OCI-LY7 (cell line): ENCODE results near the gene DDX5. TPM values are rescaled to one million over a fixed set of nuclear protein-coding genes. Genes with fewer than 3 reads are reported as not detected.

Experiments used
- BruUV-seq: library from RNA; stranded (reverse); fragments of 400-500 nt; replicated peaks from 2 replicates; lab custom pipeline; 2021; lab: Mats Ljungman, UMichigan
- CTCF ChIA-PET: fragments of 300-600 bp; sonication (Branson Sonifier 250); formaldehyde crosslinking; loops from one replicate; lab custom pipeline; 2022; ENCODE audit warnings: antibody characterized with exemption; ENCODE audit not compliant: unreplicated experiment; lab: Charles Lee
- POLR2A ChIA-PET: fragments of 300-600 bp; sonication (Branson Sonifier 250); formaldehyde crosslinking; loops from one replicate; lab custom pipeline; 2022; ENCODE audit warnings: antibody characterized with exemption; lab: Charles Lee
- DNase-seq: peaks from one replicate; pipeline ENCODE4 v3.0.0-alpha.2; 2015; ENCODE audit warnings: low spot score
- H2AFZ ChIP-seq: fragments of 200-600 bp; sonication (generic), shearing (Covaris generic); 2 replicates; pipeline ENCODE4 v1.6.1; 2014; ENCODE audit warnings: mild to moderate bottlenecking, antibody characterized with exemption, low read length, moderate library complexity
- H3K27ac ChIP-seq: fragments of 200-600 bp; sonication (generic); 2 replicates; pipeline ENCODE4 v1.5.1; 2014; ENCODE audit warnings: mixed run types, low read depth, mild to moderate bottlenecking, moderate library complexity, low read length, inconsistent platforms; ENCODE audit not compliant: poor library complexity, severe bottlenecking
- H3K36me3 ChIP-seq: fragments of 200-600 bp; sonication (generic); 2 replicates; pipeline ENCODE4 v1.6.1; 2014; ENCODE audit warnings: mild to moderate bottlenecking, antibody characterized with exemption, low read length, moderate library complexity, mixed read lengths; ENCODE audit not compliant: insufficient read depth
- H3K4me1 ChIP-seq: fragments of 200-600 bp; sonication (generic); 2 replicates; pipeline ENCODE4 v1.5.1; 2014; ENCODE audit warnings: mild to moderate bottlenecking, low read length; ENCODE audit not compliant: insufficient read depth, poor library complexity, severe bottlenecking
- H3K4me2 ChIP-seq: fragments of 200-600 bp; sonication (generic); 2 replicates; pipeline ENCODE4 v1.6.1; 2014; ENCODE audit warnings: mild to moderate bottlenecking, low read length
- H3K4me3 ChIP-seq: fragments of 200-600 bp; sonication (generic); 2 replicates; pipeline ENCODE4 v1.5.1; 2014; ENCODE audit warnings: mild to moderate bottlenecking, low read depth, low read length; ENCODE audit not compliant: poor library complexity, severe bottlenecking
- H3K79me2 ChIP-seq: fragments of 200-600 bp; sonication (generic); 2 replicates; pipeline ENCODE4 v1.6.1; 2016; ENCODE audit warnings: low read depth, mild to moderate bottlenecking, low read length, moderate library complexity, mixed read lengths; ENCODE audit not compliant: insufficient read depth
- H3K9me2 ChIP-seq: fragments of 200-600 bp; sonication (generic); 2 replicates; pipeline ENCODE4 v1.6.1; 2016; ENCODE audit warnings: mild to moderate bottlenecking, low read length, mixed read lengths; ENCODE audit not compliant: insufficient read depth
- H3K9me3 ChIP-seq: fragments of 200-600 bp; sonication (generic); 2 replicates; pipeline ENCODE4 v1.6.1; 2014; ENCODE audit warnings: mild to moderate bottlenecking, mixed run types, low read length, mixed read lengths
- H4K20me1 ChIP-seq: fragments of 200-600 bp; sonication (generic); 2 replicates; pipeline ENCODE4 v1.6.1; 2014; ENCODE audit warnings: mild to moderate bottlenecking, antibody characterized with exemption, low read length, moderate library complexity, mixed read lengths; ENCODE audit not compliant: insufficient read depth
- EZH2phosphoT487 ChIP-seq: fragments of 200-600 bp; sonication (generic); IDR thresholded peaks from 2 replicates; pipeline ENCODE4 v1.6.1; 2018; ENCODE audit warnings: low read depth, borderline replicate concordance, mild to moderate bottlenecking, mixed run types, antibody characterized with exemption, low read length, moderate library complexity, mixed read lengths
- intact Hi-C: fragments of 100-400 bp; cut with micrococcal nuclease; formaldehyde crosslinking; loops from one replicate; pipeline ENCODE4 v1.10.0; 2022; ENCODE audit not compliant: unreplicated experiment
- total RNA-seq, 2 experiments: library from RNA; depleted of rRNA in 1 of 2; stranded (reverse); fragments of >200 nt in 1 of 2; shearing (Covaris generic) in 1 of 2; gene quantifications; 2 replicates each; pipeline ENCODE4 v1.2.3, GENCODE V29; 2014 to 2022
- TF ChIP-seq, protein P1 (sequence below): fragments of 200-600 bp; sonication (generic); conservative IDR thresholded peaks from 2 replicates; pipeline ENCODE4 v1.5.1; 2014; ENCODE audit warnings: mild to moderate bottlenecking, antibody characterized with exemption, low read length, moderate library complexity, mixed read lengths

Gene DDX5
- total RNA-seq, 2 experiments from 2014 or later, result 362 to 815 TPM

DNA sequence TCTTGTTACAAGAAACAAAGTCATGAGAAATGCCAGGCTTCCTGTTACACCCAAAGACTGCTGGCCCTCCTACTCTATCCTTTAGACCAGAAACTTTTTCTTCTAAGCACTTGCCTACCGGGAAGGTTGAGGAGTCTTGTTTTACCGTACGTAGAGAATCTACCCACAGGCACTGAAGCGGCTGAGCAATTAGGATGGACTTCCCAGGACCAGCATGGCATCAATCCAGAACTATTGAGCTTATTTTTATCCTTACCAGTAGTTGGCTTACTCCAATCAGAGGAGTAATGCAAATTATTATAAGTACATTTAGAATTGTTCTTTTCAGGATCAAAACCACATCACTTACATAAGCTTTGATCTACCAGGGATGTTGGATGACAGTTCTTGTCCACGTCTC lies 26.3 kb upstream of the DDX5 start:
- no peaks in the 10 kb centered on the region for H3K9me3 ChIP-seq
- no peak for TF ChIP-seq EZH2phosphoT487
- TF ChIP-seq, protein P1, sequence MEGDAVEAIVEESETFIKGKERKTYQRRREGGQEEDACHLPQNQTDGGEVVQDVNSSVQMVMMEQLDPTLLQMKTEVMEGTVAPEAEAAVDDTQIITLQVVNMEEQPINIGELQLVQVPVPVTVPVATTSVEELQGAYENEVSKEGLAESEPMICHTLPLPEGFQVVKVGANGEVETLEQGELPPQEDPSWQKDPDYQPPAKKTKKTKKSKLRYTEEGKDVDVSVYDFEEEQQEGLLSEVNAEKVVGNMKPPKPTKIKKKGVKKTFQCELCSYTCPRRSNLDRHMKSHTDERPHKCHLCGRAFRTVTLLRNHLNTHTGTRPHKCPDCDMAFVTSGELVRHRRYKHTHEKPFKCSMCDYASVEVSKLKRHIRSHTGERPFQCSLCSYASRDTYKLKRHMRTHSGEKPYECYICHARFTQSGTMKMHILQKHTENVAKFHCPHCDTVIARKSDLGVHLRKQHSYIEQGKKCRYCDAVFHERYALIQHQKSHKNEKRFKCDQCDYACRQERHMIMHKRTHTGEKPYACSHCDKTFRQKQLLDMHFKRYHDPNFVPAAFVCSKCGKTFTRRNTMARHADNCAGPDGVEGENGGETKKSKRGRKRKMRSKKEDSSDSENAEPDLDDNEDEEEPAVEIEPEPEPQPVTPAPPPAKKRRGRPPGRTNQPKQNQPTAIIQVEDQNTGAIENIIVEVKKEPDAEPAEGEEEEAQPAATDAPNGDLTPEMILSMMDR, result no peak
- CTCF ChIA-PET, result no interaction called here
- no peak overlapping the region for H3K27ac ChIP-seq
- no peak overlapping the region for H3K4me2 ChIP-seq
- H3K4me3 ChIP-seq, result no peak overlapping the region
- no peaks in the 10 kb centered on the region for H3K79me2 ChIP-seq
- H4K20me1 ChIP-seq, result no peaks in the 10 kb centered on the region
- H3K36me3 ChIP-seq, result peaks cover 100% of the 10 kb centered on the region
- no peak for DNase-seq
- POLR2A ChIA-PET, result interaction anchor here (0.6 to 1.7 kb wide), 4 partner anchors 10 to 425 kb away, joined by 3 to 6 read pairs (median 4); no protein-coding TSS in a partner anchor
- BruUV-seq, result no TSS peak
- H3K9me2 ChIP-seq, result no peaks in the 10 kb centered on the region
- intact Hi-C loops, result no loop called here
- H2AFZ ChIP-seq, result no peak overlapping the region
- H3K4me1 ChIP-seq, result no peaks in the 10 kb centered on the region

DNA sequence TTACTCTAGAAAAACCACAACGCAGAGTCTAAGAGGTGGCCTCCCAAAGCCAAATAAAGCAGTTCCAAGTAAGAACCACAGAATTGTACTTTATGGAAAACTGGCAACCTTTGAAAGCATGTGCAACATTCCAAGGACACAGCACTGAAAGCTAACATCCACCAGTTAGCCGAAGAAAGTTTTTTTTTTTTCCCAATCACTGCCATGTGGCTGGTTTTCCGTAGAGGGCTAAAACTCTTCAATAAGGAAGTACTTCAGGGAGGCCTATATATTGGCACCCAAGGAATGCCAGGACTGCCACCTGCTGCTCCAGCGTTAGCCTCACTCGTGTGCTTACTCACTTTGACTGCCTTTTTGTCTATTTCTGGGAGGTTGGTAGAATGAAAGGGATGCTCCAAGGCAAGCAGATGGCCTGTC lies 25.9 kb upstream of the DDX5 start:
- intact Hi-C loops, result no loop called here
- no peak for DNase-seq
- TF ChIP-seq EZH2phosphoT487, result no peak
- TF ChIP-seq, protein P1, result no peak
- no peaks in the 10 kb centered on the region for H4K20me1 ChIP-seq
- H3K27ac ChIP-seq, result no peak overlapping the region
- H3K4me3 ChIP-seq, result no peak overlapping the region
- no peak overlapping the region for H3K4me2 ChIP-seq
- H3K4me1 ChIP-seq, result no peaks in the 10 kb centered on the region
- no peaks in the 10 kb centered on the region for H3K9me3 ChIP-seq
- peaks cover 100% of the 10 kb centered on the region for H3K36me3 ChIP-seq
- no peaks in the 10 kb centered on the region for H3K9me2 ChIP-seq
- no peak overlapping the region for H2AFZ ChIP-seq
- ChIA-PET POLR2A (no interaction called here), CTCF (no interaction called here)
- BruUV-seq, result no TSS peak
- no peaks in the 10 kb centered on the region for H3K79me2 ChIP-seq

DNA sequence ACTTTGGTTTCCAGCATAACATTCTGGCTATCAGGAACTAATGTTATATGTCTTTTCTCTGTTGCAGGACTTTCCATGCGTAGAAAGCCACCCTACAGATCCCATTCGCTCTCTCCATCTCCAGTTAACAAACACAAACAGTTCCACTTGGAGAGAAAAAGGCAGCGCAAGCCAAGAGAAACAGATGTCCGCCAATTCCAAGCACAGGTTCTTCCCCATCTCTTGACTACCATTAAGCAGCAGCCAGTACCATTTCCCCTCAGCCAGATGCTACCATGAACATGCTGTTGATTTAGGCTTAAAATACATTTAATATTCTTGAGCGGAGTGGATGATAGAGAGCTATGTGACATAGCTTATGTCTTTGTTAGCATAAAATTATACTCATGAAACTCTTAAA lies 23.1 kb upstream of the DDX5 start:
- ChIA-PET POLR2A (no interaction called here), CTCF (interaction anchor here (1.1 kb wide), 1 partner anchor 226 kb away, joined by 3 read pairs; no protein-coding TSS in a partner anchor)
- peaks cover 100% of the 10 kb centered on the region for H3K36me3 ChIP-seq
- no peaks in the 10 kb centered on the region for H3K9me2 ChIP-seq
- DNase-seq, result no peak
- intact Hi-C loops, result no loop called here
- BruUV-seq, result no TSS peak
- no peak overlapping the region for H2AFZ ChIP-seq
- H3K27ac ChIP-seq, result no peak overlapping the region
- no peak for TF ChIP-seq EZH2phosphoT487
- no peaks in the 10 kb centered on the region for H4K20me1 ChIP-seq
- no peak overlapping the region for H3K4me3 ChIP-seq
- no peak overlapping the region for H3K4me2 ChIP-seq
- no peaks in the 10 kb centered on the region for H3K9me3 ChIP-seq
- H3K4me1 ChIP-seq, result no peaks in the 10 kb centered on the region
- no peaks in the 10 kb centered on the region for H3K79me2 ChIP-seq
